OCI-LY7 (cell line): ENCODE measurements around the gene DCAF5. TPM values are rescaled to one million over a fixed set of nuclear protein-coding genes. Genes with fewer than 3 reads are reported as not detected.

Experiments used
- BruUV-seq: library from RNA; stranded (reverse); fragments of 400-500 nt; replicated peaks from 2 replicates; lab custom pipeline; 2021; lab: Mats Ljungman, UMichigan
- CTCF ChIA-PET: fragments of 300-600 bp; sonication (Branson Sonifier 250); formaldehyde crosslinking; loops from one replicate; lab custom pipeline; 2022; ENCODE audit warnings: antibody characterized with exemption; ENCODE audit not compliant: unreplicated experiment; lab: Charles Lee
- POLR2A ChIA-PET: fragments of 300-600 bp; sonication (Branson Sonifier 250); formaldehyde crosslinking; loops from one replicate; lab custom pipeline; 2022; ENCODE audit warnings: antibody characterized with exemption; lab: Charles Lee
- DNase-seq: peaks from one replicate; pipeline ENCODE4 v3.0.0-alpha.2; 2015; ENCODE audit warnings: low spot score
- H2AFZ ChIP-seq: fragments of 200-600 bp; sonication (generic), shearing (Covaris generic); 2 replicates; pipeline ENCODE4 v1.6.1; 2014; ENCODE audit warnings: mild to moderate bottlenecking, antibody characterized with exemption, low read length, moderate library complexity
- H3K27ac ChIP-seq: fragments of 200-600 bp; sonication (generic); 2 replicates; pipeline ENCODE4 v1.5.1; 2014; ENCODE audit warnings: mixed run types, low read depth, mild to moderate bottlenecking, moderate library complexity, low read length, inconsistent platforms; ENCODE audit not compliant: poor library complexity, severe bottlenecking
- H3K36me3 ChIP-seq: fragments of 200-600 bp; sonication (generic); 2 replicates; pipeline ENCODE4 v1.6.1; 2014; ENCODE audit warnings: mild to moderate bottlenecking, antibody characterized with exemption, low read length, moderate library complexity, mixed read lengths; ENCODE audit not compliant: insufficient read depth
- H3K4me1 ChIP-seq: fragments of 200-600 bp; sonication (generic); 2 replicates; pipeline ENCODE4 v1.5.1; 2014; ENCODE audit warnings: mild to moderate bottlenecking, low read length; ENCODE audit not compliant: insufficient read depth, poor library complexity, severe bottlenecking
- H3K4me2 ChIP-seq: fragments of 200-600 bp; sonication (generic); 2 replicates; pipeline ENCODE4 v1.6.1; 2014; ENCODE audit warnings: mild to moderate bottlenecking, low read length
- H3K4me3 ChIP-seq: fragments of 200-600 bp; sonication (generic); 2 replicates; pipeline ENCODE4 v1.5.1; 2014; ENCODE audit warnings: mild to moderate bottlenecking, low read depth, low read length; ENCODE audit not compliant: poor library complexity, severe bottlenecking
- H3K79me2 ChIP-seq: fragments of 200-600 bp; sonication (generic); 2 replicates; pipeline ENCODE4 v1.6.1; 2016; ENCODE audit warnings: low read depth, mild to moderate bottlenecking, low read length, moderate library complexity, mixed read lengths; ENCODE audit not compliant: insufficient read depth
- H3K9me2 ChIP-seq: fragments of 200-600 bp; sonication (generic); 2 replicates; pipeline ENCODE4 v1.6.1; 2016; ENCODE audit warnings: mild to moderate bottlenecking, low read length, mixed read lengths; ENCODE audit not compliant: insufficient read depth
- H3K9me3 ChIP-seq: fragments of 200-600 bp; sonication (generic); 2 replicates; pipeline ENCODE4 v1.6.1; 2014; ENCODE audit warnings: mild to moderate bottlenecking, mixed run types, low read length, mixed read lengths
- H4K20me1 ChIP-seq: fragments of 200-600 bp; sonication (generic); 2 replicates; pipeline ENCODE4 v1.6.1; 2014; ENCODE audit warnings: mild to moderate bottlenecking, antibody characterized with exemption, low read length, moderate library complexity, mixed read lengths; ENCODE audit not compliant: insufficient read depth
- EZH2phosphoT487 ChIP-seq: fragments of 200-600 bp; sonication (generic); IDR thresholded peaks from 2 replicates; pipeline ENCODE4 v1.6.1; 2018; ENCODE audit warnings: low read depth, borderline replicate concordance, mild to moderate bottlenecking, mixed run types, antibody characterized with exemption, low read length, moderate library complexity, mixed read lengths
- intact Hi-C: fragments of 100-400 bp; cut with micrococcal nuclease; formaldehyde crosslinking; loops from one replicate; pipeline ENCODE4 v1.10.0; 2022; ENCODE audit not compliant: unreplicated experiment
- total RNA-seq, 2 experiments: library from RNA; depleted of rRNA in 1 of 2; stranded (reverse); fragments of >200 nt in 1 of 2; shearing (Covaris generic) in 1 of 2; gene quantifications; 2 replicates each; pipeline ENCODE4 v1.2.3, GENCODE V29; 2014 to 2022
- TF ChIP-seq, protein P1 (sequence below): fragments of 200-600 bp; sonication (generic); conservative IDR thresholded peaks from 2 replicates; pipeline ENCODE4 v1.5.1; 2014; ENCODE audit warnings: mild to moderate bottlenecking, antibody characterized with exemption, low read length, moderate library complexity, mixed read lengths

The DCAF5 gene
- total RNA-seq, 2 experiments from 2014 or later = 23.1 to 46.0 TPM

GRCh38 chr14:69072584-69072983, 80.3 kb downstream of the DCAF5 start:
- no TSS peak for BruUV-seq
- ChIA-PET POLR2A (interaction anchor here (0.8 to 1.3 kb wide), 5 partner anchors 11 to 237 kb away, joined by 3 read pairs; no protein-coding TSS in a partner anchor), CTCF (no interaction called here)
- no peak overlapping the region for H2AFZ ChIP-seq
- no peaks in the 10 kb centered on the region for H3K9me3 ChIP-seq
- H3K4me2 ChIP-seq = no peak overlapping the region
- intact Hi-C loops = no loop called here
- no peak for DNase-seq
- no peak for TF ChIP-seq EZH2phosphoT487
- TF ChIP-seq, protein P1, sequence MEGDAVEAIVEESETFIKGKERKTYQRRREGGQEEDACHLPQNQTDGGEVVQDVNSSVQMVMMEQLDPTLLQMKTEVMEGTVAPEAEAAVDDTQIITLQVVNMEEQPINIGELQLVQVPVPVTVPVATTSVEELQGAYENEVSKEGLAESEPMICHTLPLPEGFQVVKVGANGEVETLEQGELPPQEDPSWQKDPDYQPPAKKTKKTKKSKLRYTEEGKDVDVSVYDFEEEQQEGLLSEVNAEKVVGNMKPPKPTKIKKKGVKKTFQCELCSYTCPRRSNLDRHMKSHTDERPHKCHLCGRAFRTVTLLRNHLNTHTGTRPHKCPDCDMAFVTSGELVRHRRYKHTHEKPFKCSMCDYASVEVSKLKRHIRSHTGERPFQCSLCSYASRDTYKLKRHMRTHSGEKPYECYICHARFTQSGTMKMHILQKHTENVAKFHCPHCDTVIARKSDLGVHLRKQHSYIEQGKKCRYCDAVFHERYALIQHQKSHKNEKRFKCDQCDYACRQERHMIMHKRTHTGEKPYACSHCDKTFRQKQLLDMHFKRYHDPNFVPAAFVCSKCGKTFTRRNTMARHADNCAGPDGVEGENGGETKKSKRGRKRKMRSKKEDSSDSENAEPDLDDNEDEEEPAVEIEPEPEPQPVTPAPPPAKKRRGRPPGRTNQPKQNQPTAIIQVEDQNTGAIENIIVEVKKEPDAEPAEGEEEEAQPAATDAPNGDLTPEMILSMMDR = no peak
- H3K36me3 ChIP-seq = peaks cover 52% of the 10 kb centered on the region
- no peak overlapping the region for H3K27ac ChIP-seq
- H4K20me1 ChIP-seq = no peaks in the 10 kb centered on the region
- H3K79me2 ChIP-seq = no peaks in the 10 kb centered on the region
- no peaks in the 10 kb centered on the region for H3K9me2 ChIP-seq
- no peaks in the 10 kb centered on the region for H3K4me1 ChIP-seq
- H3K4me3 ChIP-seq = no peak overlapping the region

- intact Hi-C loops = no loop called here
Measured at GRCh38 chr14:69068744-69069421, 84.0 kb downstream of the DCAF5 start.

More at GRCh38 chr14:69068744-69069421, 84.0 kb downstream of the DCAF5 start:
- H3K4me3 ChIP-seq = no peak overlapping the region
- ChIA-PET CTCF (no interaction called here), POLR2A (no interaction called here)
- no peaks in the 10 kb centered on the region for H3K9me2 ChIP-seq
- H3K4me1 ChIP-seq = no peaks in the 10 kb centered on the region
- H3K27ac ChIP-seq = no peak overlapping the region
- H3K79me2 ChIP-seq = no peaks in the 10 kb centered on the region
- H3K36me3 ChIP-seq = peaks cover 53% of the 10 kb centered on the region
- TF ChIP-seq, protein P1 = no peak
- TF ChIP-seq EZH2phosphoT487 = no peak
- H3K9me3 ChIP-seq = no peaks in the 10 kb centered on the region
- DNase-seq = no peak
- no peak overlapping the region for H3K4me2 ChIP-seq
- H4K20me1 ChIP-seq = no peaks in the 10 kb centered on the region
- no peak overlapping the region for H2AFZ ChIP-seq
- BruUV-seq = no TSS peak
